G401.6 (cell line): ENCODE data around the gene IGSF21.

Source experiments
- FAIRE-seq: peaks from 2 replicates; lab custom pipeline; 2012; peaks lifted over from hg19 to GRCh38; lab: Jason Lieb, UNC

The IGSF21 gene

DNA sequence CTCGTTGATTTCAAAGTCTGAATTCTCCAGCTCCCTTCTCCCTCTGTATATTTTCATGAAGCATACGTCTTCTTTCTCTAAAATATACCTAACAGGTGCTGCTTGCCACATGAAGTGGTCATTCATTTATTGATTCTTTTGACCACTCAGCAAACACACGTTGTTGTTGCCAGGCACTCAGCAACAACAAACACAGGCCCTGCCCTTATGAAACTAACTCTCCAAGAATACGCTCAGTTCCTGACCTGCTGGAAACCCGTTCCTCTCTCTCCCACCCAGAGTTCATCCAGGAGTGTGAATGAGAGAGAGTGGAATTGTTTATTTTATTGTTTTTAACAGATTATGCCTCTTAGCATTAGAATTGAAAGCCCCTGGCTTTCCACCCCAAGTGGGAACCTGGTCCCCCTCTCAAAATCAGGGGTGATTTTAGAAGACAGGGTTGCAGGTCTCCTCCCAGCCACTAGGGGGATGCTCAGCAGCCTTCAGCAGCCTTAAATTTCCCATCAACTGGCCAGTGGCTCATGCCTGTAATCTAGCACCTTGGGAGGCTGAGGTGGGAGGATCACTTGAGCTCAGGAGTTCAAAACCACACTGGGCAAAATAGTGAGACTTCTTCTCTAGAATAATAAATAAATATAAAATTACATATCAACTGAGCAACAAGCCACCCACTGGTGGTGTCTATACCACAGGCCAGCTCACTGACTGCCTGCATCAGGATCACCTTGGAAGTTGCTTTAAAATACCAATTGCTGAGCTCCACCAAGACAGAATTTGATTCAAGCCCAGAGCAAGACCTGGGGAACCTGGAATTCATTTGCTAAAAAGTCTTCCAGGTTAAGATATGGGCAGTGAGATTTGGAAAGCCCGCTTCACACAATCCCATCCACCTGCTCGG is 192.1 kb downstream of the IGSF21 start:
- FAIRE-seq = no peak

DNA sequence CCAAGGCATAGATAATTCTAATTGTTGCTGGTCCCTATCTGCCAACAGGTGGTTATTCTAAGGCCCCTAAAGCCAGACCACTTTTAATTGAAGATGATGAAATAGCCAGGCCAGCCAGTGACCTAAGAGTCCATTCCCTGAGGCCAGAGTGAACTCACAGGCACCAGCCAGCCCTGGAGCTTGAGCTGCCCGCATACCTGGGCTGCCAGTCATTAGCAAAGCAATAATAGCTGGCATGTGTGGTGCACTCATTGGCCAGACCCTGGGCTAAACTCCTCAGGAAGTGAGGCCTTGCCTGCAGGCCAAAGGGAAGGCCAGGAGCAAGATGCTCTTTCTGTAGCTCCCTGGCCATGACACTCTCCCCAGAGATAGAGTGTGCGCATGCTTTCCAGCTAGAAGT is 192.8 kb downstream of the IGSF21 start:
- no peak for FAIRE-seq

DNA sequence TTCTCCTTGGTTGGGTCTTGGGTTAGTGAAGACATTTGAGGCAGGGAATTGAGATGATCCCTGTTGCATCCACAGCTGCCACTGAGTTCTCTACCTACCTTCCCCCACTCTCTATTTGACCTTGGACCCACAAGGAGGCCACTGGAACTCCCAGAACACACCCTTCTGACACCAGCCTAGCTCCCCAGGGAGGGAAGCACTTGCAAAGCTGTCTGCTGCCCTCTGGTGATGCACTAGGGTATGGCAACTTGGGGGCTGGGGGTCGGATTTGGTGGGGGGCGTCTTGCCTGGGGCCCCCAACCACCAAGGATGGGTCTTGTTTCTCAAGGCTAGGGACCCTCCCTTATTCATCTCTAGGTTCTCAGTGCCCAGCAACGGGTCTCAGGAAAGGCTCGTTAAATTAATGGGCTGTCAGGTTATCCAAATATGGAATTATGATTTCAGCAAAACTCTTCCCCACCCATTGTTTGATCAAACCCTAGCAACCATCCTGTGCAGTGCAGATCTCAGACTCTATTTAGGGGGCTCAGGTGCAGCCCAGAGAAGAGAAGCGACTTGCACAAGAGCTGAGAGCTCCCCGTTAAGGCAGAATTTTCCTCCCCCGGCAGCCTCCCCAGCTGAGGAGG is 195.3 kb downstream of the IGSF21 start:
- no peak for FAIRE-seq

DNA sequence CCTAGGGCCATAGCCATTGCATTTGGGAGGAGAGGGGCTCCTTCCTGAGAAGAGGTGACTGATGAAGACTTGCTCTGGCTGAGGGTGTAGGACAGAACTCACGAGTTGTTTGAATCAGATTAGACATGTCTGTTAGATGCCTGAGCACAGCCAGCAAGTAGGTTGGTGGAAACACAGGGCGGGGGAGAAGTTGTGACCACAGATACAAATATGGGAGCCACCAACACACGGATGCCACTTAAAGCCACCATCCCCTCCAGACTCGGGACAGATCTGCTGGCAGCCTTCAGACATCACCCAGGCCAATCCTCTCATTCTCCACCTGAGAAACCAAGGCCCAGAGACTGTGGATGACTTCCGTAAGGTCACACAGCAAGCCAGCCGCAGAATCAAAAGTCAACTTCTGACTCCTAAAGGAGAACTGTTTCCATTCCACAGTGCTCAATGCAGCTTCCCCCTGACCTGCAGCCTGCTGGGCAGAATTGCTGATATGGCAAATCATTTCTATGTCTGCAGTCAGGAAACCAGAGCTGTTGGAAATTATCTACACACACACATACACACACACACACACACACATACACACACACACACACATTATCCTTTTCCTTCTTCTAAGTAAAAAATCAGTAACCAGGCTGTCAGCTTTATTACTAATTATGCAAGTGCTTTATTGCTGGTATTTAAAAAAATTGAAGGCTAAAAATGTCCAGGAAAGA is 196.7 kb downstream of the IGSF21 start:
- no peak for FAIRE-seq

DNA sequence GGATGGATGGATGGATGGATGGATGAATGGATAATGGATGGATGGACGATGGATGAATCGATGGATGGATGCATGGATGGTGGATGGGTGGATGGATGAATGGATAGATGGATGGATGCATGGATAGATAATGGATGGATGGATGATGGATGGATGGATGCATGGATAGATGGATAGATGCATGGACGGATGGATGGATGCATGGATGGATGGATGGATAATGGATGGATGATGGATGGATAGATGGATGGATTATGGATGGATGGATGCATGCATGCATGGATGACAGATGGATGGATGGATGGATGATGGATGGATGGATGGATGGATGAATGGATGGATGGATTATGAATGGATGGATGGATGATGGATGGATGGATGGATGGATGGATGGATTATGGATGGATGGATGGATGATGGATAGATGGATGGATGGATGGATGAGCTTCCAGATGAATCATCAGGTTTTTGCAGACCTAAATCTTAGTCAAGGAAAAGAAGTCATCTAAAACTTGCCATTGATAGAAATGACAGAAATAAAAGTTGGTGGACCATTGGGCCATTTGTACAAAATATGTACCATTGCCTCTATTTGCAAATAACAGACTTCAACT is 197.7 kb downstream of the IGSF21 start:
- no peak for FAIRE-seq

DNA sequence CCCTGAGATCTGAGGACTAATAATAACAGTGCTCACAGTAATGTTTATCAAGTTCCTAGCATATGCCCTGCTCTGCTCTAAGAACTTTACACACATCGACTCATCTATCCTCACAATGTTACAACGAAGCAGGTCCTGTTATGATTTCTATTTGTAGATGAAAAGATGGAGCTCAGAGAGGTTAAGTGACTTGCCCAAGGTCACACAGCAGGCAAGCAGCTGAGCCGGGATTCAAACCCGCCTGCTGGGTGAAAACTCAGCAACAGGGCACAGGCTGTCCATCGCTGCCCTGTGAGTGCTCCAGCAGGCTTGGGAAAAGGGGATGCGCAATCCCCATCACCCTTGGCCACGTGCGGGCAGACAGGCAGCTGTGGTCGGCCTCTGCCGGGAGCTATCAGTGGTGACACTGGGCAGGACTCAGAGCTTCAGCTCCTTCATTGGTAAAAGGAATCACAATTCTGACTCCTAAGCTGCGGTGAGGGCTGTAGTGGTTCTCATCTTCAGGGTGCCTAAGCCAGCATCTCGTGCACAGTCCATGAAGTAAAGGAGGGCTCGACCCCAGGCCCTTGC is 199.8 kb downstream of the IGSF21 start:
- no peak for FAIRE-seq

DNA sequence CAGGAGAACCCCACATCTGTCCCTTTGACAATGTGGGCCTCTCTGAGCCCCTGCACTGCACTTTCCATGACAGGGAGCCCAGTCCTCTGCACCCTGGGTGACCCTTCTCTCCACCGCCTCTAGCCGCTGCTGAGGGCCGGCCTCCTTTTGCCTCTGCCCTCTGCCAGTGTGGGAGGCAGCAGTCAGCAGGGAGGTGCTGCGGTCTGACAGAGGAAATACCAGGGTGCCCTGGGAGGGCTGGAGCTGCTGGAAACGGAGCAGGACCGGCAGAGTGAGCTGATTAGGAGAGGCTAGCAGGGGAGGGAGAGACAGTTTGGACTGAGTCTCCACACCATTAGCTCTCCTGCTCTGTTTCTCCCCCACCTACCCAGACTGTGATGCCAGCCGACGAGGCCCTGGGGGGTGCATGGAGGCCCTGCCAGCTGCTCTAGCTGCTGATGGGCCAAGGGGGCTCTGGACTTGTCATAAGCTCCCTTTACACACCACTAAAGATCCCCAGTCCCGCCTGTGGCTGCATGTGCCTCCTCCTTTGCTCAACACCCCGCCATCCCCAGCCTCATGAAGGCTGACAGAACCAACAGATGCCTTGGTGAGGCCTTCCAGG is 202.1 kb downstream of the IGSF21 start:
- no peak for FAIRE-seq

DNA sequence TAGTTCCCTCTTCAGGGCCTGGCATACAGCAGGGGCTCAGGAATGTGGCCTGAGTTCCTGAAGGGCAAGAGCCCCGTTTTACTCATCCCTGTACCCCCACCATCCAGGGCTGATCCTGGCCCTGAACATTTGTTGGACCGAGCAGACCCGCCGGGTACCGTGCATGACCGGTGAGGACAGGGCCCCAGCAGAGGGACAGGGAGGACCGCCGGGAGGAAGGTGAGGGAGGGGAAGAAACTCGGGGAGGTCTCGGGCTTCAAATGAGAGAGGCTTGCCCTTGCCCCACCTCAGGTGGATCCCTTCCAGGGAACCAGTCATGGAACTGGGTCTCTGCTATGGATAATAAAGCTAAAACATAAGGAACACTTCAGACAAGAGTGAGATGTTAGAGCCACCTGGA is 205.4 kb downstream of the IGSF21 start:
- FAIRE-seq = no peak

DNA sequence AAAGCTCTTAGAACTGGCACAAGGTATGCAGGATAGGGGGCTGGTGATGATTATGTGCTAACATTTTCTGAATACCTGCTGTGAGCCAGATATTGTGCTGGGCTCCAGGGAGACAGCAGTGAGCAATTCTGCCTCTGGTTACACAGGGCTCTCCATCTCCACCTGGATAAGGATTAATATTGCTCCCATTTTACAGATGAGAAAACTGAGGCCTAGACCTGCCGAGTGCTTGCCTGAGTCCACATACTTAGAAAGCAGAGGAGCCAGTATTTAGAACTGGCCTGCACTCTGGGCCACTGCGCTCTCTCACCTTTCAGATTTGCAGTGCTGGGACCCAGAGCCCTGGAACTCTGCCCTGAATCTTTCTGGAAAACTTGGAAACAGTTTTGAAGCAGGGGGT is 205.9 kb downstream of the IGSF21 start:
- no peak for FAIRE-seq

DNA sequence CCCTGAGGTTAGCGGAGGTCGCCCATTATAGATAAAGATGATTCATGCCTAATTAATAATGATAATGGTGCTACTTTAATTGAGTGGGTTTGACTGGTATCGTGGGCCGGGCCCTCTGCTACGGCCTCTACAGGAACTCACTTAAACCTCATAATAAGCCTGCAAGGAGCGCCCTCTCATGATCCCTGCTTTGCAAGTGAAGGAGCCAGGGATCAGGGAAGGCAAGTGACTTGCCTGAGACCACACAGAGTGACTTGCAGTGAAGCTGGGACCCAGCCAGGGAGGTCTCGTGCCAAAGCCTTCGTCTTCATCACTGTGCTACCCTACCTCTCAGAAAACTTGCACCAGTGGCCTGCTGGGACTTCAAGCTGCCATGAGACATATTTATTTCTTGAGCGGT is 206.8 kb downstream of the IGSF21 start:
- FAIRE-seq = no peak

DNA sequence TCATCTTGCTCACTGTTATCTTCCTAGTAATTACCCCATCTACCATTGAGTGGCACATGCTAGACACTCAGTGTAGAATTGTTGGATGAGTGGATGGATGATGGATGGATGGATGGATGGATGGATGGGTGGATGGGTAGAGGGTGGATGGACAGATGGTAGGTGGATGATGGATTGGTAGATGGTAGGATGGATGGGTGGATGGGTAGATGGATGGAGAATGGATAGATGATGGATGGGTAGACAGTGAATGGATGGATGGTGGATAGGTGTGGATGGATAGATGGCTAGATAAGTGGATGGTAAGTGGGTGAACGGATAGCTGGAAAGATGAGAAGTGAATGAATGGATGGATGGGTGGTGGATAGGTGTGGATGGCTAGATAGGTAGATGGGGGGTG is 207.9 kb downstream of the IGSF21 start:
- no peak for FAIRE-seq

DNA sequence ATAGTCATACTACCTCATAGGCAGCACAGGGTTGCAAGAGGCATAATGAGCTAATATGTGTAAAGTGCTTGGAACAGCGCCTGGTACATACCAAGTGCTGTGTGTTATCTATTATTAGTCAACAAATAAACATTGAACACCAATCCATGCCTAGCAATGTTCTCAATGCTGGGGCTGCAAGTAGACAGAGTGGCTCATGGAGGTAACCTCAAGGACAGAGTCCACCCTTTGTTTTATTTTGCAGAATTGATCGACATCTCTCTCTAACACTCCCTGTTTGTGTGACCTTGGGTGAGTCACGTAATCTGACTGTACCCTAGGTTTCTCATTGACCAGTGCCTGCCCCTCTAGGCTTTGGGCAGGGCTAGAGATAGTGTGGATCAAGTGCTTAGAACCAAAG is 209.2 kb downstream of the IGSF21 start:
- no peak for FAIRE-seq

DNA sequence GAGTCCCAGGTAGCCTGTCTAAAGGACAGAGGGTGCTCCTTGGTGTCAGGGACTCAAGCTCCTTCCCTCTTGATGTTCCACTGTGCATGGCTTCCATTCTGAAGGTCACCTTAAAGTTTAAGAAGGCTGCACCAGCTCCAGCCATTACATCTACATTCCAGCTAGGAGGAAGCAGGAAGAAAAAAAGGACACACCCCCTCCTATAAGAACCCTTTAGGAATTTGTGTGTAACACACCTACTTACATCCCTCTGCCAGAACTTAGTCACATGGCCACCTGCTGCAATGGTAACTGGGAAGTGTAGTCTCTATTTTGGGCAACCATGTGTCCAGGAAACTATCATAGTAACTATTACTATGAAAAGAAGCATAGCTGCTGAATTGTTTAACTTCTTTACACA is 211.5 kb downstream of the IGSF21 start:
- FAIRE-seq = no peak

DNA sequence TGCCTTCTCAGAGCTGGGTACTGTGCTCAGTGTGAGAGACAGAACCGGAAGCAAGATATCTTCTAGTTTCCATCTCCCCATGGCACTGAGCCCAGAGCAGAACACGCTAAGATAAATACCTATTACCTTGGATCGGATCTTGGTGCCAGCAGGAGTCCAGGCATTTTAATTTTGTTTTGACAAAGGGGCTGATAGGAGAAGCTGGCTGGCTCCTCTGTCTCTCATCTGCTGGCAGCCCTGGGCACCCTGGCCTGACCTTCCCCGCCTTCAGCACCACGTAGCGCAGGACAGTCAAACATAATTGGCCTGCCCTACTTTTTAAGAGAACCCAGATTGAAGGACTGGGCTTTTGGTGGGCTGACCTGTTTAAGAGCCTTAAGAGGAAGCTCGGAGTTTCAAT is 212.5 kb downstream of the IGSF21 start:
- FAIRE-seq = no peak

DNA sequence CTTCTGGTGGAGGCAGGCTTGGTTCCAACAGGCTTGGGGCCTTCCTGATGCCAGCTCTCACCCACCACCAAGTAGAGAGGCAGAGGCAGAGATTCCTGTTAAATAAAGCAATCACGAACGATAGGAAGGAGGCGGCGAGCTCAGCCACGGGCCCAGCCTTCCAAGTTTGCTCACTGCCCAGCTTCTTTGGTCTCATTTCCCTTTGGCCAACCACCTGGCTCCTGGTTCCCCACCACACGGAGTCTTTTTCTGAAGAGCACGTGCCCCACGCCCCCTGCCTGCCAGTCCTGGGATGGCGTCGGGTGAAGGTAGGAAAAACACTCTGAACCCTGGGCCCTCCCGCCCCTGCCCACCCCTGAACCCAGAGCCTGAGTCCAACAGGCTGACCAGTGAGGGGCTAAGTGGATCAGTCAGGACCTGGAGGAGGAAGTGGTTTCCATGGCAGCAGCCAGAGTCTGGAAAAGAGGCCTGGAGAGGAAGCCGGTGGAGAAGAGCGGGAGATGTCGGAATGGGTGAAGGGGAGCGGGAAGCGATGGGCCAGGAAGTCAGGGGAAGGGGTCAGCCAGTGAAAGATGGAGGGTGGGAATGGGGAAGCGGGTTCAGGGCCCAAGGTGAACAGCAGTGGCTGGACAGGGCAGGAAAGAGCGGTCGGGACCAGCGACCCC is 214.9 kb downstream of the IGSF21 start:
- FAIRE-seq = no peak

DNA sequence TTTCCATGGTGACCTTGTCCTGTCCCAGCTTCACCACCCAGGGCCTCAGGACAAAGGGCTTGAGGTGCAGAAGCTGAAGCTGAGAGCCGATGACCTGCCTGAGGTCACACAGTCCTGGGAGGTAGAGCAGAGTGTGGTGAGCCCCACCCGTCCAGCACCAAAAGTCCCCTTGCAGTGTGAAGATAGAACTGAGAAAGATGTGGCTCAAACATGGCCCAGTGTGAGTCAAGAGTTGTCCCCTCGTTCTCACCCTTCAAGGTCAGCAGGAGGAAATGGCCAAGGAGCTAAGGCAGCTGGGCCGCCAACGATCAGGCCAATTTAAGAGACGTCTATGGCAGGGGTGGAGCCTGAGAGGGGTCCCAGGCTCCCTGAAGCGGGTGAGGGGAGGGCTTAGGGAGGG is 215.7 kb downstream of the IGSF21 start:
- FAIRE-seq = no peak

DNA sequence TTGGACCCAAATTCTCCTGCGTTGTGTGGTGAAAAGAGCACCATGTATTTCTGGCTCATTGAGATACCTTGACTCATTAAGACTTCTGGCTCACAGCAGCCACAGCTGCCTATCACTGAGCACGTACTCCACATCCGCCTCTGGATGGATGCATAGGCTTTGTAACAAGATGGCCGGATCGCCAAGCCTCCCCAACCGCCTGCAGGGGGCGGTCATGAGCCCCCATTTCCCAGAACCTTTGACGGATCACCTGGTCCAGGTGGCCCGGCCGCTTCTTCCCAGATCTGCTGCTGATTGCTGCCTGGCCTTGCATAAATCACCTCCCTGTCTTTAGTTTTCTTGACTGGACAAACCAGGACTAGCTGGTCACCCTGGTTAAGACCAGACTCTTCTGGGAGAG is 216.6 kb downstream of the IGSF21 start:
- no peak for FAIRE-seq

DNA sequence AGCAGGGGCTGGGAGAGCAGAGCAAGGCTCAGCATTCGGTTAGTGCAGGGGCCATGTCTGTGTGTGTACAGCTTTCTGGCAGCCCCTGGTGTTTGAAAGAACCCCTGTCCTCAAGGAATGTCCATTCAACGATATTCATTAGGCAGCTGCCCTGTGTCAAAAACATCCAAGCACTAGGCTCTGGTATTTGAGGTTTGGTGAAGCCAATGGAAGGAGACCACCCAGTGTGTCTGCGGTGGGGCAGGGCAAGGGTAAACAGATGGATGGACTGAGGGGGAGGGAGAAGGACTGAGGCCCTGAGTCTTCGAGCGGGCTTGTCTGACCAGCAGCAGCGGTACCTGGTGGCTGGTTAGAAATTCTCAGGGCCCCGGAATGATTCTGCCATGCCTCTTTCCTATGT is 217.5 kb downstream of the IGSF21 start:
- no peak for FAIRE-seq

DNA sequence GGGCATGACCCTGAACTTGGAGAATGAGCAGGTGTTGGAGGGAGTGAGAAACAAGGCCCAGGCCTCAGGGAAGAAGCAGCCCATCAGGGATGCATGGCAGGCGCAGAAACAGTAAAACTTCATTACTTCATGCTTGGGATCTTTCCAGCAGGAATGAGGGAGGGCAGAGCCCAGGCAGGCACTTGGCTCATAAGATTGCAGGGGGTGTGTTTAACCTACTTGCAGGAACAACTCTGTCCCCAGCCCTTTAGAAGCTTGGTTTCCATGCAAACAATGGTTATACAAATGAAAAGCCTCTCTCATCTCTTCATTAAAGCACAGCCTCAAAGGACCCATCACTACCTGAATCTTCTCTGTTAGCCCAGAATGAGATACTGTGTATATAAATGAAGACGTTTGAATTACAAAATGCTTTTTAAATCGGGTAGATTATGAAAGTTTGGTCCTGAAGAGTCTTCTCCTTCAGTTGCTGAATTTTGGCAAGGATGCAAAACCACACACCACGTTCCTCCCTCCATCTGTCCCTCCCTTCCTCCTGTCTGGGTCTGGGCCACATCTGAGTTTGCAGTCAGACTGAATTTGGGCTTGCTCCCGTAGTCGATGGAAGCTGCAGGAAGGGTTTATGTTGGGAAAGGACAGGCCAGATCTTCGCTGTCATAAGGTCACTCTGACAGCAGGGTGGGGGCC is 218.8 kb downstream of the IGSF21 start:
- FAIRE-seq = no peak

DNA sequence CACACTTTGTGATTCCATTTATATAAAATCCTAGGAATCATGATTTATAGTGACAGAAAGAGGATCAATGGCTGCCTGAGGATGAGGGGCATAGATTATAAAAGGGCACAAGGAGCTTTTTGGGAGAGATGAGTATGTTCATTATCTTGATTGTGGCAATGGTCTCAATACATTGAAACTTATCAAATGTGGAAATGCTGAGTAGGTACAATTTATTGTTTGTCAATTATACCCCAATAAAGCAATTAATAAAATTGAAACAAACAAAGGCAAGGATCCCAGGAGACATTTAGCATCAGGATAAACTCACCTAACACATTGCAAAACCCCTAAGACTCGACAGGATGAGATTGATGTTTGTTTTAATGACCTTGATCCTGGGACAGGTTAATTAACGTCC is 220.1 kb downstream of the IGSF21 start:
- FAIRE-seq = no peak

DNA sequence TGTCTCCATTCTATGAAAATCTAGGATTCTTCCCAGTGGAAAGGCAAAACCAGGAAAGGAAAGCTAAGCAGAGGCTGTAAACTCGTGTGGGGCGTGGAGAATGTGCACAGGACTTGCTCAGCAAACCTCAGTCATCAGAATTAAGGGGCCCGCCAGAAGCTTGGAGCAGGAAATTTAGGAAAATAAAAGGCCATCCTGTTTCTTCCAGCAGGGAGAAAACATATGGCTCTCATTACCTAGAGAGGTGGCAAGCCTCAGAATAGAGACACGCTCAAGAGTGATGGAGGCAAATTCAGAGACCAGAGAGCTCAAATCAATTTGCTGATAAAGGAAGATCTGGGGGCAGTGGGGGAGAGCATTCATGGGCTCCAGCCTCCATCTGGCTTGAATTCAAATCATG is 221.2 kb downstream of the IGSF21 start:
- FAIRE-seq = no peak
